Measurements from ENCODE around the gene CSGALNACT2. TPM values are rescaled to one million over a fixed set of nuclear protein-coding genes. Genes with fewer than 3 reads are reported as not detected.
"Not testable (repeated sequence)": the region's sequence is repeated elsewhere in the genome, so short reads cannot be mapped to it uniquely, and the experiment has no call there.

The CSGALNACT2 gene
- total RNA-seq, 1 experiment from 2014 or later, result 3.6 TPM

GRCh38 chr10:43218951-43219837 is 80.9 kb downstream of the CSGALNACT2 start:
- H3K9me2 ChIP-seq (replicated peaks; ENCODE audit: low read length), result no peaks in the 10 kb centered on the region
- no peak overlapping the region for H3K9ac ChIP-seq (ENCODE audit: low read length)
- H2AFZ ChIP-seq (ENCODE audit: low read length), result no peak overlapping the region
- ChIA-PET POLR2A (ENCODE audit: unreplicated experiment) (no interaction called here), CTCF (interaction anchor here (0.6 kb wide), 1 partner anchor 239 kb away, joined by 3 read pairs; no protein-coding TSS in a partner anchor)
- no peaks in the 10 kb centered on the region for H3K36me3 ChIP-seq (ENCODE audit: low read depth, low read length)
- H3K79me2 ChIP-seq (ENCODE audit: low read length), result no peaks in the 10 kb centered on the region
- H3K4me1 ChIP-seq (ENCODE audit: insufficient read depth, low read length), result no peaks in the 10 kb centered on the region
- ATAC-seq (no peak), DNase-seq (no peak)
- H4K20me1 ChIP-seq (ENCODE audit: low read length), result no peaks in the 10 kb centered on the region
- H3K27me3 ChIP-seq (ENCODE audit: low read length), result peaks cover 14% of the 10 kb centered on the region; the same call in 1 of the 2 replicates
- no peak overlapping the region for H3K4me3 ChIP-seq (ENCODE audit: low read length)
- intact Hi-C loops (cut with micrococcal nuclease), result no loop called here
- no TSS peak for BruUV-seq (replicated peaks)
- no peaks in the 10 kb centered on the region for H3K9me3 ChIP-seq (ENCODE audit: low read length)
- no peak overlapping the region for H3K4me2 ChIP-seq (ENCODE audit: low read length)
- TF ChIP-seq EZH2 (IDR thresholded peaks at IDR 0.05; ENCODE audit: low read length, unreplicated experiment) (no peak), CTCF (conservative IDR thresholded peaks at IDR 0.05; ENCODE audit: low read depth, low read length) (no peak), EZH2phosphoT487 (IDR thresholded peaks at IDR 0.05; ENCODE audit: borderline replicate concordance, low read length) (no peak)
- H3F3A ChIP-seq (ENCODE audit: low read length, unreplicated experiment), result peaks cover 3% of the 10 kb centered on the region
- no peak overlapping the region for H3K27ac ChIP-seq (ENCODE audit: low read length)

- BruUV-seq (replicated peaks), result no TSS peak
- no peak overlapping the region for H3K9ac ChIP-seq (ENCODE audit: low read length)
Measured at GRCh38 chr10:43219848-43220247, 81.6 kb downstream of the CSGALNACT2 start.

GRCh38 chr10:43220251-43220650 is 82.0 kb downstream of the CSGALNACT2 start:
- intact Hi-C loops (cut with micrococcal nuclease), result loop anchor here (10.0 kb wide), 1 partner anchor 125 kb away; no protein-coding TSS in a partner anchor
- H3K4me1 ChIP-seq (ENCODE audit: insufficient read depth, low read length); H3K4me3 ChIP-seq (ENCODE audit: low read length); H4K20me1 ChIP-seq (ENCODE audit: low read length); H3K9me3 ChIP-seq (ENCODE audit: low read length); H2AFZ ChIP-seq (ENCODE audit: low read length); DNase-seq; BruUV-seq (replicated peaks); H3K79me2 ChIP-seq (ENCODE audit: low read length); H3K9me2 ChIP-seq (replicated peaks; ENCODE audit: low read length); POLR2A ChIA-PET (ENCODE audit: unreplicated experiment); H3F3A ChIP-seq (ENCODE audit: low read length, unreplicated experiment); H3K36me3 ChIP-seq (ENCODE audit: low read depth, low read length); H3K4me2 ChIP-seq (ENCODE audit: low read length); CTCF ChIA-PET; H3K9ac ChIP-seq (ENCODE audit: low read length); ATAC-seq; H3K27ac ChIP-seq (ENCODE audit: low read length): not testable (repeated sequence)
- H3K27me3 ChIP-seq (ENCODE audit: low read length), result peaks cover 14% of the 10 kb centered on the region; the same call in 1 of the 2 replicates

More at GRCh38 chr10:43219848-43220247, 81.6 kb downstream of the CSGALNACT2 start:
- no peaks in the 10 kb centered on the region for H4K20me1 ChIP-seq (ENCODE audit: low read length)
- H3K4me2 ChIP-seq (ENCODE audit: low read length), result no peak overlapping the region
- H3K27me3 ChIP-seq (ENCODE audit: low read length), result peaks cover 14% of the 10 kb centered on the region; the same call in 1 of the 2 replicates
- H3K79me2 ChIP-seq (ENCODE audit: low read length), result no peaks in the 10 kb centered on the region
- H3K4me1 ChIP-seq (ENCODE audit: insufficient read depth, low read length), result no peaks in the 10 kb centered on the region
- ATAC-seq (no peak), DNase-seq (no peak)
- no peak overlapping the region for H2AFZ ChIP-seq (ENCODE audit: low read length)
- no peaks in the 10 kb centered on the region for H3K9me2 ChIP-seq (replicated peaks; ENCODE audit: low read length)
- no peak overlapping the region for H3K4me3 ChIP-seq (ENCODE audit: low read length)
- no peak for TF ChIP-seq EZH2 (IDR thresholded peaks at IDR 0.05; ENCODE audit: low read length, unreplicated experiment)
- TF ChIP-seq EZH2phosphoT487 (IDR thresholded peaks at IDR 0.05; ENCODE audit: borderline replicate concordance, low read length), result no peak
- TF ChIP-seq CTCF (conservative IDR thresholded peaks at IDR 0.05; ENCODE audit: low read depth, low read length), result no peak
- intact Hi-C loops (cut with micrococcal nuclease), result loop anchor here (10.0 kb wide), 1 partner anchor 125 kb away; no protein-coding TSS in a partner anchor
- ChIA-PET POLR2A (ENCODE audit: unreplicated experiment) (no interaction called here), CTCF (interaction anchor here (0.6 kb wide), 1 partner anchor 238 kb away, joined by 3 read pairs; no protein-coding TSS in a partner anchor)
- H3K9me3 ChIP-seq (ENCODE audit: low read length), result no peaks in the 10 kb centered on the region
- peaks cover 5% of the 10 kb centered on the region for H3F3A ChIP-seq (ENCODE audit: low read length, unreplicated experiment)
- H3K36me3 ChIP-seq (ENCODE audit: low read depth, low read length), result no peaks in the 10 kb centered on the region
- no peak overlapping the region for H3K27ac ChIP-seq (ENCODE audit: low read length)
